IgD-negative memory B cell (primary cell): ENCODE results near the gene CCDC159. TPM values are rescaled to one million over a fixed set of nuclear protein-coding genes. Genes with fewer than 3 reads are reported as not detected.
A peak's percentile ranks its signal among the peaks of the same experiment; 100 is the strongest.
"Not testable (repeated sequence)": the region's sequence is repeated elsewhere in the genome, so short reads cannot be mapped to it uniquely, and the experiment has no call there.

ENCODE experiments used
- H3K27ac Mint-ChIP-seq, 3 donors: one replicate each; pipeline ENCODE4 v1.8.0; 2020 to 2022; ENCODE audit warnings: mild to moderate bottlenecking in 3 of 3, mixed read lengths in 3 of 3, moderate library complexity in 1 of 3
- H3K27me3 Mint-ChIP-seq: one replicate; pipeline ENCODE4 v1.8.0; 2021; ENCODE audit warnings: mixed read lengths
- H3K36me3 Mint-ChIP-seq: one replicate; pipeline ENCODE4 v1.8.0; 2020; ENCODE audit warnings: mild to moderate bottlenecking, mixed read lengths
- H3K4me1 Mint-ChIP-seq, 3 donors: one replicate each; pipeline ENCODE4 v1.8.0; 2020 to 2022; ENCODE audit warnings: mixed read lengths in 3 of 3, mild to moderate bottlenecking in 1 of 3
- H3K4me3 Mint-ChIP-seq, 4 donors: one replicate each; pipeline ENCODE4 v1.8.0; 2020 to 2022; ENCODE audit warnings: mild to moderate bottlenecking in 4 of 4, mixed read lengths in 4 of 4, moderate library complexity in 3 of 4
- H3K9me3 Mint-ChIP-seq, 3 donors: one replicate each; pipeline ENCODE4 v1.8.0; 2020 to 2021; ENCODE audit warnings: mixed read lengths in 3 of 3, mild to moderate bottlenecking in 1 of 3
- polyA plus RNA-seq: library from polyadenylated mRNA; unstranded; fragments of 300-500 nt; fragmentation: Illumina TruSeq; gene quantifications from one replicate; pipeline ENCODE4 v1.2.3, GENCODE V29; 2021

The CCDC159 gene
- polyA plus RNA-seq, 1 donor from 2014 or later = 24.1 TPM

DNA sequence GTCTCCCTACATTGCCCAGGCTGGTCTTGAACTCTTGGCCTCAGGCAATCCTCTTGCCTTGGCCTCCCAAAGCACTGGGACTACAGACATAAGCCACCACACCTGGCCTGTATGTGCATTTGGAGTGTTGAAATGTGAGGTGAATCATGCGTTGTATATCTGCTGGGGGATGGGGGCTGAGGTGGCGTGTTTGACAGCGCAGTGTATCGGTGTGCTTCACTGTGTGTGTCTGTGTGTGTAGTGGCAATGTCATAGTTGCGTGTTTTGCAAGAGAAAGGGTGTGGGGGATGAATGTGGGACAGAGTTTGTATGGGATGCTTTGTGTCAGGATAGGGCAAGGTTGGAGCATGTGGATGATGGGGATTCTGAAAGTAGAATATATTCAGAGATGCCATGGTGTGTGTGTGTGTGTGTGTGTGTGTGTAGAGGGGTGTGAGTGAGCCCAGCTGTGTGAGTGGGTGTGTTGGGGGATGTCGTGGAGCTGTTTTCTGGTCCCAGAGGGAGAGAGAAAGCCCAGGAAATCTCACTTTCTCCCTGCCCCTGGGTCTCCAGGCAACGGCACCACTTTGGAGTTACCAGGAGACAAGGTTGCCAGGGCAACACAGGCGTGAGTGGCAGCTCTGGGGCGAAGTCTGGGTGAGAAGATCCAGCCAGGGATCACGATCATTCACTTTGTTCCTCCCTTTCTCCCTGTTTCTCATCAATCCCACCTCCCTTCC, 27.0 kb downstream of the CCDC159 start:
- Mint-ChIP-seq H3K9me3 (peaks cover 0 to 1% (median 0%) of the 10 kb centered on the region in 3 donors), H3K4me1 (peaks cover 3 to 18% (median 15%) of the 10 kb centered on the region in 3 donors), H3K4me3 (peak overlapping the region in 3 of 4 donors; percentile 12 to 71 (median 63)), H3K36me3 (peaks cover 14% of the 10 kb centered on the region), H3K27ac (no peak overlapping the region), H3K27me3 (no peaks in the 10 kb centered on the region)

GRCh38 chr19:11373885-11374432, 27.6 kb downstream of the CCDC159 start:
- no peak overlapping the region for H3K27ac Mint-ChIP-seq
- H3K36me3 Mint-ChIP-seq = peaks cover 11% of the 10 kb centered on the region
- peaks cover 0 to 1% (median 0%) of the 10 kb centered on the region in 3 donors for H3K9me3 Mint-ChIP-seq

DNA sequence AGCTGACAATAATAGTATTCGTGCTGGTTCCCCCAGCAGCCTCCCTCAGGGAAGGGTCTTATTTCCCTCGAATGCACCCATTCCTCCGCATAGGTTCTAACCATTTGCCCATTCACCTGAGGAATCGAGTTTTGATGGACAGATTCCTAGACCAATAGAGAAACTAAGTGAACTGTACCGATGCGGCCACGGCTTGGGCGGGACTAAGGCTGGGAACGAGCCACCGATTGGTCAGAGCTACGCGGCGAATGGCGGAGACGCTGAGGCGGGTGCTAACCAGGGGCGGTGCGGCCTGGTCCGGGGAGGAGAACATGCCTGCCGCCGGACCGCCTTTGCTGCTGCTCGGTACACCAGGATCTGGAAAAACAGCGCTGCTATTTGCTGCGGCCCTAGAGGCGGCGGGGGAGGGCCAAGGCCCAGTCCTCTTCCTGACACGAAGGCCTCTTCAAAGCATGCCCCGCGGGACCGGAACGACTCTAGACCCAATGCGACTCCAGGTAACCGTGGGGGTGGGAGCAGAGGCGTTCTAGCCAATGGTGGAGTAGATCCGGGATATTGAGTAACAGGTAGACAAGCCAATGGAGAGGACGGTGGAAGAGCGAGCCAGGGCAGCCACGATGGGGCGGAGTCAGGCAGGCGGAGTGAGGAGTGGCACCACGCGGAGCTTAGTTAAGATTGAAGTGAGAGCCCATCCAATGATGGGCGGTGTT, 28.3 kb downstream of the CCDC159 start, which contains the start of gene SWSAP1:
Gene SWSAP1, plus strand, starts transcription at position 234 of the 710 bp plus-strand sequence. Its CDS starts 15 bp downstream, at position 249.
- H3K27me3 Mint-ChIP-seq = no peaks in the 10 kb centered on the region
- peaks cover 3 to 18% (median 15%) of the 10 kb centered on the region in 3 donors for H3K4me1 Mint-ChIP-seq
- H3K9me3 Mint-ChIP-seq = peaks cover 0 to 1% (median 0%) of the 10 kb centered on the region in 3 donors
- H3K36me3 Mint-ChIP-seq = peaks cover 8% of the 10 kb centered on the region
- peak within 1 kb of the TSS in 1 of 4 donors; percentile 71 for H3K4me3 Mint-ChIP-seq
- H3K27ac Mint-ChIP-seq = no peak within 1 kb of the TSS

More at GRCh38 chr19:11373885-11374432, 27.6 kb downstream of the CCDC159 start:
- peaks cover 3 to 18% (median 15%) of the 10 kb centered on the region in 3 donors for H3K4me1 Mint-ChIP-seq
- H3K27me3 Mint-ChIP-seq = no peaks in the 10 kb centered on the region
- no peak overlapping the region for H3K4me3 Mint-ChIP-seq

- H3K27me3 Mint-ChIP-seq = no peaks in the 10 kb centered on the region
- peaks cover 8% of the 10 kb centered on the region for H3K36me3 Mint-ChIP-seq
- H3K4me3 Mint-ChIP-seq = no peak overlapping the region
- peaks cover 3 to 23% (median 19%) of the 10 kb centered on the region in 3 donors for H3K4me1 Mint-ChIP-seq
- H3K27ac Mint-ChIP-seq = no peak overlapping the region
- peaks cover 0 to 1% (median 0%) of the 10 kb centered on the region in 3 donors for H3K9me3 Mint-ChIP-seq
Measured at GRCh38 chr19:11375143-11375948, 29.0 kb downstream of the CCDC159 start.

DNA sequence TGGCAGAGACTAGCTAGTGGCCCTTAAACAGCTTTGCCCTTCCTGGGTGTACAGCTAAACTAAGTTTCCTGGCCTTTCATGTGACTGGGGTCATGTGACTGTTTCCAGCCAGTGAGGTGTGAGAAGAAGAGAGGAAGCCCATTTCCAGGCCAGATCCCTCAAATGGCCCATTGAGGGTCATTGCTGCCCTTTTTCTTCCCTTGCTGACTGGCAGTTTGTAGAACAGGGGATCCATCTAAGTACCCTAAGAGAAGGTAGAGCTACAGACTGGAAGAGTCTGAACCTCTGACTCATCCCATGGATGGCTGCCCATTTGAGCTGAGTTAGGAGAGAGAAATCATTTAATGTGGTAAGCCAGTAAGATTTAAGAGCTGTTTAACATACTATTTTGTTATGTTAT, 30.9 kb downstream of the CCDC159 start:
- H3K4me1 Mint-ChIP-seq = peaks cover 15 to 31% (median 21%) of the 10 kb centered on the region in 3 donors
- H3K36me3 Mint-ChIP-seq = peaks cover 2% of the 10 kb centered on the region
- no peaks in the 10 kb centered on the region for H3K27me3 Mint-ChIP-seq
- H3K27ac Mint-ChIP-seq = peak overlapping the region in 2 of 3 donors; percentile 49 to 81
- H3K9me3 Mint-ChIP-seq = peaks cover 0 to 1% (median 0%) of the 10 kb centered on the region in 3 donors
- peak overlapping the region in 3 of 4 donors; percentile 1 to 71 (median 6) for H3K4me3 Mint-ChIP-seq

DNA sequence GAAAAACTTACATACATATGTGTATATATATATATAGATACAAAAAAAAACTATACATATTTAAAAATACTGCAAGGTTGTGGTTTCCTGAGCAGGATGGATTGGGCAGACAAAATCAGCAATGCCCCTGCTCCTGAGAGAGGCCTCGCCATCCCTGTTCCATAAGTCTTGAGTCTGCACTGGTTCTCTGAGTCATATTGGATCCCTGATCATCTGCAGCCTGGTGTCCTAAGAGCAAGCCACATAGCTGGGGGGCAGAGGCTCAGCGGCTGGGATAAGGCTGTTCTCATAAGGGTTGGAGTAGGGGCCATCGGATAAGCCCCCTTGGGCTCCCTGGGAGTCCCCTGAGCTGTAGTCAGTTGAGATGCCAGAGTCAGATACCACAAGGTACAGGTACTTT, 31.4 kb downstream of the CCDC159 start:
- H3K4me3 Mint-ChIP-seq = no peak overlapping the region
- no peak overlapping the region for H3K27ac Mint-ChIP-seq
- peaks cover 18 to 32% (median 21%) of the 10 kb centered on the region in 3 donors for H3K4me1 Mint-ChIP-seq

DNA sequence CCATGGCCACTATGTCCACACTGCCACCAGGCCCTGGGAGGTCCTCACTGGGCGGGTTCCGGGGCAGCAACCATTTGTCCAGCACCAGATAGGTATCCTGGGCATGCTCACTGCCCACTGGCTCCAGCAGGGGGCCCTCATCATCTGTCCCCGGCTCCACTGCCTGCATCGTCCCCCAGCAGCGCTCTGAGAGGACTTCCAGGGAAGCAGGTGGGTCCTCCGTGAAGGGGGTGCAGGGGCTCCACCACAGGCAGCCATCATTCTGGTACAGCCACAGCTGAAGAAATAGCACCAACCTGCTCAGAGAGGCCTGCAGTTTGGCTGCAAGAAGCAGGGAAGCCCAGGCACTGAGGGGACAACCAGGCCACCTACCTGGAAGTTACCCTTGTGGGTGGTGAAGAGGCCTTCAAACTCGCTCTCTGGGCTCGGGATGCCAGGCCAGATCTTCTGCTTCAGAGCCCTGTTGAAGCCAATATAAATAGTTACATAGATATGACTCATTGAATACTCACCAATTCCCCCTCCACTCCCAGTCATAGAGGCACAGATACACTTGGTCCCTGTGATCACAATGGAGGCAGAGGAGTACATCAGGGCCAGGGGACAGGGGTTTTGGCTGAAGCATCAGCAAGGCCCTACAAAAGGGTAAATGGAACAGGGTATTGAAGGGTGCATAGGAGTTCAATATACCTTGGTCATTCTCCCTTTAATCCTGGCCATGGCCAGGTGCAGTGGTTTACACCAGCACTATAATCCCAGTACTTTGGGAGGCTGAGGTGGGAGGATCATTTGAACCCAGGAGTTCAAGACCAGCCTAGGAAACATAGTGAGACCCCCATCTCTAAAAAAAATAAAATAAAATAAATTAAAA, 32.2 kb downstream of the CCDC159 start:
- peaks cover 5% of the 10 kb centered on the region for H3K27me3 Mint-ChIP-seq
- H3K4me3 Mint-ChIP-seq = no peak overlapping the region
- H3K4me1 Mint-ChIP-seq = peaks cover 16 to 29% (median 20%) of the 10 kb centered on the region in 3 donors
- no peaks in the 10 kb centered on the region for H3K9me3 Mint-ChIP-seq
- H3K36me3 Mint-ChIP-seq = peaks cover 2% of the 10 kb centered on the region
- H3K27ac Mint-ChIP-seq = peak overlapping the region in 1 of 3 donors; percentile 93

More for the DNA sequence above, 31.4 kb downstream of the CCDC159 start:
- peaks cover 2% of the 10 kb centered on the region for H3K36me3 Mint-ChIP-seq
- H3K9me3 Mint-ChIP-seq = peaks cover 0 to 1% (median 0%) of the 10 kb centered on the region in 3 donors
- peaks cover 4% of the 10 kb centered on the region for H3K27me3 Mint-ChIP-seq

GRCh38 chr19:11379269-11379845, 33.0 kb downstream of the CCDC159 start:
- H3K4me1 Mint-ChIP-seq = peaks cover 15 to 29% (median 20%) of the 10 kb centered on the region in 3 donors
- H3K27me3 Mint-ChIP-seq, H3K27ac Mint-ChIP-seq, H3K9me3 Mint-ChIP-seq, H3K4me3 Mint-ChIP-seq, H3K36me3 Mint-ChIP-seq: not testable (repeated sequence)

DNA sequence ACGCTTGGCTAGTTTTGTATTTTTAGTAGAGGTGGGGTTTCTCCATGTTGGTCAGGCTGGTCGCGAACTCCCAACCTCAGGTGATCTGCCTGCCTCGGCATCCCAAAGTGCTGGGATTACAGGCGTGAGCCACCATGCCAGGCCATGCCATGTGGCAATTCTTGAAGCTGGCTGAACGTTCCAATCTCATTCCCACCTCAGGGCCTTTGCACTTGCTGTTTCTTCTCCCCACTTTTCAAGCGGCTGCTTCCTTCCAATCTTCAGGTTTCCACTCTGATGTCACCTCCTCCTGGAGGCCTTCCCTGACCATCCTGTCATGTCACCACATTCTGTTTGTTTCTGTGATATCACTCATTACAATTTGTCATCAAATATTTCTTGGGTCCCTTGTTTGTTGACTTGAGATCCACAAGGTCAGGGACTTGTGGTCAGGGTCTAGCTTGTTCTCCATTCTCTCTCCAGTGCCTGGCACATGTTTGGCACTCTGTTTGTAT, 33.6 kb downstream of the CCDC159 start:
- Mint-ChIP-seq H3K9me3 (no peaks in the 10 kb centered on the region), H3K27ac (peak overlapping the region; percentile 85 to 99 (median 98)), H3K4me1 (peaks cover 19 to 29% (median 20%) of the 10 kb centered on the region in 3 donors), H3K36me3 (peaks cover 2% of the 10 kb centered on the region), H3K27me3 (peaks cover 5% of the 10 kb centered on the region), H3K4me3 (peak overlapping the region in 2 of 4 donors; percentile 39 to 91)

DNA sequence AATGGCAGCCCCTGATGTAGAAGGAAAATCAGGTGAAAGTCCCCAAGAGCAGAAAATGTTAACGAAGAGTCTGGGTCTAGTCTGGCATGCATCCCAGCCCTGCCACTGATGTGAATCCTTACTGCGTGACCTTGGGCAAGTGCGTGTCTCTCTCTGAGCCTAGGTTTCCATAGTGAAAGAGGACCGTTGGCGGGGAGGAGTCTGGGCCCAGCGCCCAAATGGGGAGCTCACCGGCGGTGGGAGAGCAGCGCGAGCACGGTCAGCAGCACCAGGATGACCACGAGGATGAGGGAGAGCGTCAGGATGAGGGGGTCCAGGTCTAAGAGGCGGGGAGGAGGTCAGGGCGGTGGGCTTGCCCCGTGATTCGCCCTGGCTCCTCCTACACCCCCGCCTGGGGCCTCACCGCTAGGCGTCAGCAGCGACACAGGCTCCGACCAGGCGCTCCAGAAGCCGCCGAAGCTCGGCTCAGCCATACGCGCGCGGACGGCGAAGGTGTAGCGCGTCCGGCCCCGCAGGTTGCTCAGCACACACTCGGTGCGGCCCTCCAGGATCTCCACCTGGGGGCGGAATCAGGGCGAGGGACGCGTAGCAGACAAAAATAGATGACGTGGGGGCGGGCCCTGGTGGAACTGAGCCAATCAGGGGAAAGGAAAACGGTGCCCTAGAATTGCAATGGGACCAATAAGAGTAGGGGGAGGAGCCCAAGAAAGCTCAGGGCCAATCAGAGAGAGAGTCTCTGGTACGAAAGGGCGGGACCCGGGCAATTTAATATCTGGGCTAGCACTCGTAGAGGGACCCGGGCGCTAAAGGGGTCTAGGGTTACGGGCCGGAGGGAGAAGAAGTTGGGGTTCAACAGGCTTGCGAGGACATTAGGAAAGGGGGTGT, 34.6 kb downstream of the CCDC159 start:
- Mint-ChIP-seq H3K36me3 (peaks cover 2% of the 10 kb centered on the region), H3K9me3 (no peaks in the 10 kb centered on the region), H3K4me1 (peaks cover 17 to 25% (median 20%) of the 10 kb centered on the region in 3 donors), H3K27me3 (peaks cover 5% of the 10 kb centered on the region), H3K27ac (peak overlapping the region; percentile 85 to 99 (median 98)), H3K4me3 (peak overlapping the region; percentile 88 to 98 (median 93))

- Mint-ChIP-seq H3K36me3 (no peaks in the 10 kb centered on the region), H3K27ac (peak overlapping the region; percentile 88 to 98 (median 97)), H3K4me1 (peaks cover 17 to 26% (median 23%) of the 10 kb centered on the region in 3 donors), H3K4me3 (peak overlapping the region; percentile 80 to 92 (median 90)), H3K27me3 (peaks cover 5% of the 10 kb centered on the region), H3K9me3 (no peaks in the 10 kb centered on the region)
Measured at GRCh38 chr19:11382898-11383705, 36.8 kb downstream of the CCDC159 start.

DNA sequence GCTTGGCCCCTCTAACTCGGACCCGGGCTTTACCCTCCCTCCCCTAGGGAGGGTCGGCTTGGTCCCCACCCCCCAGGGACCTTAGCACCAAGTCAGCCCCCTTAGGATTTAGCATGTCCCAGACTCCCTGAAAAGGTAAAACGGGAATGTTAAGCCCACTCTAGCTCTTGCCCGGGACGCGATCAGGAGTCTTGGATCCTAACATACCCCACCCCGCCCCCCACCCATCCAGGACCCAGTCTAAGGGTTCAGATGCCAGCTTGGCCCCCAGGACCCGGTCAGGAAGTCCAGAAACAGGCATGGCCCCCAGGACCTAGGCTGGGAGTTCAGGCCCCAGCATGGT, 37.4 kb downstream of the CCDC159 start:
- H3K27ac Mint-ChIP-seq = peak overlapping the region in 1 of 3 donors; percentile 98
- H3K4me3 Mint-ChIP-seq = peak overlapping the region; percentile 80 to 92 (median 90)
- no peaks in the 10 kb centered on the region for H3K9me3 Mint-ChIP-seq
- H3K4me1 Mint-ChIP-seq = peaks cover 17 to 26% (median 23%) of the 10 kb centered on the region in 3 donors
- no peaks in the 10 kb centered on the region for H3K36me3 Mint-ChIP-seq
- peaks cover 5% of the 10 kb centered on the region for H3K27me3 Mint-ChIP-seq
